HepG2 (cell line): ENCODE measurements around the gene SEMA6B. TPM values are rescaled to one million over a fixed set of nuclear protein-coding genes. Genes with fewer than 3 reads are reported as not detected.

ENCODE experiments used
- BORCS8-MEF2B ChIP-seq: sonication (generic); formaldehyde crosslinking; IDR thresholded peaks from 2 replicates; pipeline ENCODE4 v1.8.0; 2022; ENCODE audit warnings: mild to moderate bottlenecking, missing genetic modification reagents
- DZIP1 ChIP-seq: sonication (generic); formaldehyde crosslinking; IDR thresholded peaks from 2 replicates; pipeline ENCODE4 v1.5.0; 2020; ENCODE audit warnings: mild to moderate bottlenecking, missing genetic modification reagents
- GATA4 ChIP-seq: sonication (generic); IDR thresholded peaks from 2 replicates; pipeline ENCODE4 v1.6.1; 2016; ENCODE audit warnings: antibody characterized with exemption, low read depth, borderline replicate concordance
- HNRNPL ChIP-seq: fragments of 200-400 bp; formaldehyde crosslinking; IDR thresholded peaks from 2 replicates; pipeline ENCODE4 v1.6.1; 2017; ENCODE audit warnings: mild to moderate bottlenecking, low read depth, low read length
- HOXA3 ChIP-seq: sonication (generic); formaldehyde crosslinking; IDR thresholded peaks from 2 replicates; pipeline ENCODE4 v1.5.0; 2020; ENCODE audit warnings: missing genetic modification reagents
- ISX ChIP-seq: sonication (generic); formaldehyde crosslinking; conservative IDR thresholded peaks from 2 replicates; pipeline ENCODE4 v1.5.0; 2020; ENCODE audit warnings: missing genetic modification reagents
- MAZ ChIP-seq, 2 experiments: sonication (generic) in 1 of 2; formaldehyde crosslinking in 1 of 2; IDR thresholded peaks; 2 replicates each; pipeline versions ENCODE4 v1.5.0 to v1.6.1; 2012 to 2020; ENCODE audit warnings: low read depth in 2 of 2, mild to moderate bottlenecking in 2 of 2, borderline replicate concordance in 1 of 2, improper control_type of control experiment in 1 of 2, low read length in 1 of 2, missing genetic modification reagents in 1 of 2, moderate library complexity in 1 of 2
- MBNL3 ChIP-seq: fragments of 250-450 bp; sonication (Bioruptor Pico); conservative IDR thresholded peaks from 2 replicates; pipeline ENCODE4 v1.8.0; 2022; ENCODE audit warnings: mild to moderate bottlenecking, inconsistent platforms
- MTF1 ChIP-seq: sonication (generic); formaldehyde crosslinking; IDR thresholded peaks from 2 replicates; pipeline ENCODE4 v1.5.0; 2020; ENCODE audit warnings: missing genetic modification reagents
- PATZ1 ChIP-seq: sonication (generic); formaldehyde crosslinking; IDR thresholded peaks from 2 replicates; pipeline ENCODE4 v1.4.0; 2020; ENCODE audit warnings: missing genetic modification reagents
- RCOR2 ChIP-seq: IDR thresholded peaks from 2 replicates; pipeline ENCODE4 v1.6.1; 2016; ENCODE audit warnings: missing biosample characterization, missing genetic modification reagents
- SP4 ChIP-seq: sonication (generic); formaldehyde crosslinking; IDR thresholded peaks from 2 replicates; pipeline ENCODE4 v1.8.1; 2023; ENCODE audit warnings: mild to moderate bottlenecking, missing genetic modification reagents
- TAF1 ChIP-seq: sonication (generic); formaldehyde crosslinking; IDR thresholded peaks from 2 replicates; pipeline ENCODE4 v1.4.0; 2020; ENCODE audit warnings: missing genetic modification reagents
- ZBTB26 ChIP-seq: IDR thresholded peaks from 2 replicates; pipeline ENCODE4 v1.6.1; 2016; ENCODE audit warnings: missing compliant biosample characterization, missing genetic modification reagents, borderline replicate concordance
- ZKSCAN1 ChIP-seq: fragments of 150-350 bp; IDR thresholded peaks from 2 replicates; pipeline ENCODE4 v1.6.1; 2014; ENCODE audit warnings: low read length
- ZNF263 ChIP-seq: sonication (generic); formaldehyde crosslinking; IDR thresholded peaks from 2 replicates; pipeline ENCODE4 v1.4.0; 2020; ENCODE audit warnings: missing genetic modification reagents
- ZNF331 ChIP-seq: sonication (generic); formaldehyde crosslinking; IDR thresholded peaks from 2 replicates; pipeline ENCODE4 v1.4.0; 2020; ENCODE audit warnings: missing genetic modification reagents
- ZNF343 ChIP-seq: sonication (generic); formaldehyde crosslinking; IDR thresholded peaks from 2 replicates; pipeline ENCODE4 v1.4.0; 2020; ENCODE audit warnings: mild to moderate bottlenecking, missing genetic modification reagents
- ZNF362 ChIP-seq: sonication (generic); formaldehyde crosslinking; IDR thresholded peaks from 2 replicates; pipeline ENCODE4 v1.4.0; 2020; ENCODE audit warnings: missing genetic modification reagents, mild to moderate bottlenecking, borderline replicate concordance
- ZNF501 ChIP-seq: sonication (generic); formaldehyde crosslinking; IDR thresholded peaks from 2 replicates; pipeline ENCODE4 v1.5.1; 2020; ENCODE audit warnings: mild to moderate bottlenecking, moderate library complexity, missing genetic modification reagents
- polyA plus RNA-seq, 8 experiments: library from polyadenylated mRNA; depleted of rRNA in 3 of 8; stranded (reverse) in 7 of 8; unstranded in 1 of 8; fragments of >200 nt; fragmentation: Illumina TruSeq in 4 of 8; extraction: Trizol in 4 of 8; gene quantifications; 2 replicates each; pipeline versions ENCODE4 v1.2.1 to v1.2.3, GENCODE V29; 2011 to 2016; ENCODE audit warnings: low read depth in 4 of 8, missing spikeins in 1 of 8, mixed read lengths in 1 of 8; ENCODE audit not compliant: insufficient read depth in 1 of 8
- total RNA-seq, 5 experiments: library from RNA; depleted of rRNA; stranded (reverse); fragments of >200 nt; fragmentation: Illumina TruSeq; extraction: Trizol; gene quantifications; 2 replicates each; pipeline ENCODE4 v1.2.3, GENCODE V29; 2016; ENCODE audit warnings: low read depth in 1 of 5

Gene SEMA6B
- total and polyA plus RNA-seq, 2 of the 13 experiments (the other 11 are each of a cell fraction or from before 2014, with no cell fraction given), result 45.5 to 67.1 TPM

- 0 out of 2 replicates have a peak, but pooled peaks have one; percentile 42 for TF ChIP-seq SP4 (CRISPR knock-in tag)
- TF ChIP-seq ZNF263 (CRISPR knock-in tag), result peak; percentile 63
- peak; percentile 53; the same call in 1 of the 2 replicates for TF ChIP-seq ZKSCAN1
- TF ChIP-seq HNRNPL, result no peak
- TF ChIP-seq MBNL3, result no peak
- TF ChIP-seq PATZ1 (CRISPR knock-in tag), result peak; percentile 76
- 0 out of 2 replicates have a peak, but pooled peaks have one; percentile 25 for TF ChIP-seq ZNF501 (CRISPR knock-in tag)
- no peak for TF ChIP-seq ZNF362
- TF ChIP-seq TAF1 (CRISPR knock-in tag), result no peak
- TF ChIP-seq BORCS8-MEF2B (CRISPR knock-in tag), result 0 out of 2 replicates have a peak, but pooled peaks have one; percentile 12
- no peak for TF ChIP-seq ZBTB26 (CRISPR knock-in tag)
- no peak for TF ChIP-seq GATA4
- 0 out of 2 replicates have a peak, but pooled peaks have one; percentile 32 for TF ChIP-seq ZNF343 (CRISPR knock-in tag)
- no peak for TF ChIP-seq ISX (CRISPR knock-in tag)
- TF ChIP-seq RCOR2 (CRISPR knock-in tag), result 0 out of 2 replicates have a peak, but pooled peaks have one; percentile 14
- 0 out of 2 replicates have a peak, but pooled peaks have one; percentile 26 for TF ChIP-seq ZNF331 (CRISPR knock-in tag)
- no peak for TF ChIP-seq MTF1 (CRISPR knock-in tag)
- no peak for TF ChIP-seq DZIP1 (CRISPR knock-in tag)
- TF ChIP-seq HOXA3 (CRISPR knock-in tag), result peak; percentile 28; the same call in 1 of the 2 replicates
- no peak for TF ChIP-seq MAZ (IDR thresholded peaks at IDR 0.05; ENCODE audit: borderline replicate concordance, low read depth, low read length)
- 0 out of 2 replicates have a peak, but pooled peaks have one; percentile 19 for TF ChIP-seq MAZ (CRISPR knock-in tag; IDR thresholded peaks at IDR 0.05; ENCODE audit: low read depth)
Observed at GRCh38 chr19:4576016-4576933, 16.8 kb upstream of the SEMA6B start (continued).
